Kidney glomerular epithelial cell (primary cell): ENCODE data around the gene NDC1.

ENCODE experiments used
- DNase-seq: peaks from one replicate; lab custom pipeline; 2025; lab: John Stamatoyannopoulos, UW

The NDC1 gene

DNA sequence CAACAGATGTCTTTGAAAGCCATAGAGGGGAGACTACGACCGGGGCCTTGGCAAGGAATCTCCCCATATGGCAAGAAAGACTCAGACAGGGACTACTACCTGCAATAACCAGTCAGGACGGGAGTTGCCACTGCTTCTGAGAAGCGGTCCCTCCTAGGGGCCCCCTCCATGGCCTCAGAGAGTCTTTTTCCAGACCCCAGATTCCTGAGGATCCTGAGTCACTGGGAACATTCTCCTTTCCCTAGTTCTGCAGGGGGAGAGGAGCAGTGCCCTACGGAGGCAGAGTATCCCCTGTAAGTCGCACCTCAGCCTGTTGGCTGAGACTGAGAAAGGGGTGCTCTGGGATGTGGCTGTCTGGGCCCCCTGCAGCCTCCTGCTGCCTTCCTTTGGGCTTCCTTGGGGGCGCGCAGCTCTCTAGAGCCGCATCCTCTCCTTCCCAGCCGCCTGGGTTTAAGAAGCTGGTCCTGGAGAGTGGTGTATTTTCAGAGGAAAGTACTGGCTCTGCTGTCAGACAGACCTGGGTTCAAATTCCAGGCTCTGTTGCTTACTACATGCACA is 107.0 kb downstream of the NDC1 start:
- no peak for DNase-seq

DNA sequence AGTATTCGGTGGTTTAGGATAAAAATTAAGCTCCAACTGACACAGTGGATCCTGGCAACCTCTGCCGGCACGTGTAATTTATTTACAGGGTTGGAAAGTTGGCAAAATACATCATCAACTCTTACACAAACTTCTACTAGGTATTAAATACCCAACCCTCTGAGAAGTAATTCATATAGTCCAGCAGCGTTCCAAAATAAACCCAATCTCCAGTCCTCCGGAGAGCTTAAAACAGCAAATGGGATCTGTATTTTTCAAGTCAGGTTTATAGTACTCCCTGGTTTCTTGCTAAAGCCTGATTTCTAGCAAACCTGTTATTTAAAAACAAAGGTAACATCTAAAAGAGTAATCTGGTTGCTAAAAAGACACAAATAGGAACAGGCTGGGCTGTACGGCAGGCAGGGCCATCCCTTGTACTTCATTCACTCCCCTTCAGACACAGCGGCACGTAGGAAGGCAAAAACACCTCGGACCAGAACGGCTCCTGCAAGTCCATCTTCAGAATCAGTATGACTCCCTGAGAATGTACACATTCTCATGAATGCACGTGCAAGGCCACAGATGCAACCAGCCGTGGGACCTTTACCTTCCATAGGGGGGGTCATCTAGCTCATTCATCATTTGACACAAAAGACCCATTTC is 107.8 kb downstream of the NDC1 start:
- no peak for DNase-seq

DNA sequence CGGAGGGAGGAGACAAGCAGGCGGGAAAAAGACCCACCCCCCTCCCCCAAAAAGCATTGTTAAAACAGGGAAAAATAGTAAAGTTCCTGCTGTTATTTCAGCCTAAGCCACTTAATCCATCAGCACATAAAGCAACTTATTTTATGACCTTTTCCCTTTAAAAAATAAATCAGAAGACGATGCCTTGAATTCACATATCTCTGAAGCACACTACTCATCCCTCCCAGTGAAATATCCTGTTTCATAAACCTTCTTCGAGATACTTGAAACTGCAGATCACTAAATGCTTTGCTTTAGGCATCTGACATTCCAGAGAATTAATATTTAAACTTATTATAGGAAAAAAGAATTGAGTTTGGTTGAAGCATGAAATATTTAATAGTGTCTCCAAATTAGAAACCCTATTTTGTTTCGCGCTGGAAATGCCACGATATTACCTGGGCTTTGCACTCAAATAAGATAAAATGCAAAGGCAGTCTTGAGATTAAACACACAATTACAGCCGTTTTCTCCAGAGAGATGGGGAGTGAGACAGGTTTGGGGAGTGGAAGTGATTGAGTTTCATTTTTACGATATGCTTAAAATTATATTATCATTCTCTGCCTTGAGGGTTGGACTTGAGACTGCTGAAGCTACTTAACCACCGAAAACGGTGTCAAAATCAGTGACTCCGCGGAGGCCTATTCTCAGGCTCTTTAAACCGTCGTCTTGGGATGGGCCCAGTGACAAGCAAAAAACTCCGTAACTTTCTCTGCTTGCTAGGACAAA is 108.5 kb downstream of the NDC1 start:
- DNase-seq, result no peak

DNA sequence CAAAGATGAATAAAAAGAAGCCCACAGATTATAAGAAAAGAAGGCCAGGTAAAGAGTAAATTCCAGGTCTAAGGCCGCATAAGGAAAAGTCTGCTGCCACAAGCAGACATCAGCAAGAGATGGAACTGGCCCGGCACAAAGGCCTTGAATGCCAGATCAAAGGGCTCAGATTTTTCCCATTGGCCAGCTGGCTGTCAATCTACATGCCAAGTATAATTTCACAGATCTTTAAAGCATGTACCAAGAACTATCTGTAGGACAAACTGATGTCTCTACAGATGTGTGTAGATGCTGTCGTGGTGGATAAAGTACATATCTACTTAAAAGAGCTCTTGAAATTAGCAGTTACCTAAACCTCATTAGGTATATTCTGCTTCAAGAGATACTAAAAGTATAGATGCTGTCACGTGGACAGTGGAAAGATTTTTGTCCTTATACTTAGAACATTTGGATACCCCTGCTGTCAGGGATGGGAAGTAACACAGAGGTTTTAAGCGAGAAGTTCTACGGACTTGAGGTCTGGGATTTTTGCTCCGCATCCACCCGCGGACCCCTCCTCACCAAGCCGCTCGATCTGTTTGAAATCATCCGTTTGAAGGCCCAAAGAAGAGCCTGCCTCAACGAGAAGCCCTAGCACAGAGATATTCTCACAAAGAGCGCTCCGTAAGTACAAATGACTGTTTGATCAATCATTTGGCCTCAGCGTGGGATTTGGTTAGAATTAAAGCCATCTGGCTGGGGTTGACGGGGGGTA is 109.2 kb downstream of the NDC1 start:
- DNase-seq, result no peak

DNA sequence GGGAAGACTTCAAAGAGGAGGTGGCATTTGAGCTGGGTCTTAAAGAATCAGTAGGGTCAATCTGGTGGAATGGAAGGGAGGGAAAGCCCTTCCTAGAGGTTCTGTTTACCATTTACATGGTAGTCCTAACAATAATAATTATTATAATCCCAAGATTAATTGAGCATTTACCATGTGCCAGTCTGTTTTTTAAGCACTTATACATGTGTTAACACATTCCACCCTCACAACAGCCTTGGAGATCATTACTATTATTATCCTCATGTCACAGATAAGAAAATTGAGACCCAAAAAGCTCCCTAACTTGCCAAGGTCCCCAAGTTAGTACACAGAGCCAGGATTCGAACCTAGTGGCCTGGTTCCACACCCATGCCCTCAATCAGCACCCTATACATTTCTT is 109.9 kb downstream of the NDC1 start:
- no peak for DNase-seq

DNA sequence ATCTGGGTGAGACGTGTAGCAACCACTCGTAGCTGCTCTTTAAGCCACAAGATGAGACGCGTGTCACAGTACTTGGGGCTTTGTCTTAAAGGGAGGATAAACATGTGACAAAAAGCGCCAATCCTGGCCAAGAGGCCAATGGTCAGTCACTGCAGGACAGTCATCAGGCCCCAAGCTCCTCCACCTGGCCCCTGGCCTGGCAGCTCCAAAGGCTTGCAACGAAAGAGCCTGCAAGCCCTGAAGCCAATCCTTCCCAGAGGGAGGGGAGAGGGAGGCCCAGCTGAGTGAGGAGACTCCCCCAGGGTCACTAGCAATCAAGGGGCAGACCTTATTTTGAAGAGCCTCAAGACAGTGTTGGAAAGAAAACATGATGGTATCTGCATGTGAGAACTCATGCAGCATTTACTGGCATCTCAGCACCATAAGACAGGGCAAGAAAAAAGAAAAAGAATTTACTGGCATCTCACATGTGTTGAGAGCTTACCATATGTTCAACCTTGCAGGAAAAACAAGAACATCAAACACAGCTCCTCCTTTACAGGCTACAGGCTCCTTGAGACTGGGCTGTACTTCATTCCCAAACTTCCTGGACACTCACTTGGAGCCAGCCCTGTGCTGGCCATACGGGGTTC is 110.5 kb downstream of the NDC1 start:
- no peak for DNase-seq

DNA sequence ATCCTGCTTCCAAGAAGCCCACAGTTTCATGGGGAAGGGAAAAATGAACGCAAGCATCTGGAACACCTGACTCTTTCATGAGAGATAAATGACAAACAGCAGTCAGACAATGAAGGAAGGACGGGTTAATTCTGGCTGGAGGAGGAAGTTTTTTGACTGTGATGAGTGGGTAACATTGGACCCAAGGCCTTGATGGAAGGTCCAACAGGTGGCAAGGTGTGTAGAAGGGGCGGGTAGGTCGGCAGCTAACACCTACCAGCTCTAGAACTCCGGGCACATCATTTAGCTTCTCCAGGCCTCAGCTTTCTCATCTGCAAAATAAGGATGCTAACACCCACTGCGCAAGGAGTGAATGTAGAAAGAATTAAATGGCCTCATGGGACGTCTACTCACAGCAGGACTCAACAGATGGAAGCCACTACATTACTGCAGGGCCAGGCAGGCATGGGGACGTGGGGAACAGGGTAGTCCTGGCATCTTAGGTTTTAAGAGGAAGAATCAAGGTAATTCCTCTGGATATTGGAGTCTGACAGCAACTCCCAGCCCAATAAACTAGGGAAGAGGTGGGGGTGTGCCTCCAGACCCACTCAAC is 112.0 kb downstream of the NDC1 start:
- DNase-seq, result no peak

DNA sequence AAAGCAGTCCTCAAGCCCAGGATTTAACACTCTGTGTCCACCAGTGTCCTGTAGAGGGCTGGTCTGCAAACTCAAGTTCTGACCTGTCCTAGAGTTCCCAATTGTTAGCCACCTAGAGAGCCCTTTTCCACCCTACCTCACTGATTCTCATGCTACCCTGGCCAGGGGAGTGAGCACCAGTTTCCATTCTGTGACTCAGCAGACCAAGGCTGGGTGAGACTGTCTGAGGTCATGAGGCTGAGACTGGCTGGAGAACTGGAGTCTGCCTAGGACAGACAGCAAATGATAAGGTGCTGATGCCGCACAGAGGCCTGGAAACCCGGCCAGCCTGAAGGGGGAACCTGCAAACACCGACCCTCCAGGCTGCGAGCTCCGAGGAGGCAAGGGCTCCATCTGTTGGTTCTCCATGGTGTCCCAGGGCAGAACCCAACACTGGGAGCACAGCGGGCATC is 112.8 kb downstream of the NDC1 start:
- DNase-seq, result no peak

DNA sequence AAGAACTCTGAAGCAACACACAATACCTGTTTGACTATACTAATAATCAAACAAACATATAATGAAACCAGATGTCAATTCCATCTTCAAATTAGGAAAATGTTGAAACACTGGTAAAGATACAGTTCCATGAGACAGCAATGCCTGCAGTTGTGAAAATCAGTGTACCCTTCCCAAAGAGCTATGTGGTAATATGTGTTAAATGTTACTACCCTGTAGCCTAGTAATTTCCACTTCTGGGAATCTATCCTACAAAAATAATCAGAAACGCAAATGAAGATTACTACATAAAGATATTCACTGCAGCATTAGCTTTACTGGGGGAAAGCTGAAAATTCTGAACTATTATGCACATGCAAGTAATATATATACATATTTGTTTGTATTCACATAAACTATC is 116.1 kb downstream of the NDC1 start:
- no peak for DNase-seq

DNA sequence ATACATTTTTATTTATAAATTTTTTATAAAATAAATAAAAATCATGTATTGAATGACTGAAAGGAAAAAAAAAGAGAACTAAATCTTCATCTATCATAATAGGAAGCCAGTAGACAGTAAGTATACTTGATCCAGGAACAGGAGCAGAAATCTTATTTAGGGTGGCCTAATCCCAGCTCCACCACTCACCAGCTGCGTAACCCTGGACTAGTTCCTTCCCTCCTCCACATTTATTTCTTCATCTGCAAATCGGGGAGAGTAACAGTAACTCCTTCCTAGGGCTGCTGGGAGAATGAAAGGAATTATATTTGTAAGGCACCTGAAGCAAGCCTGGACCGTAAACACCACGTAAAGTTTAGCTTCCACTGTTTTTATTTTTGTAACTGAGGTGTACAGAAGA is 117.0 kb downstream of the NDC1 start:
- DNase-seq, result no peak

DNA sequence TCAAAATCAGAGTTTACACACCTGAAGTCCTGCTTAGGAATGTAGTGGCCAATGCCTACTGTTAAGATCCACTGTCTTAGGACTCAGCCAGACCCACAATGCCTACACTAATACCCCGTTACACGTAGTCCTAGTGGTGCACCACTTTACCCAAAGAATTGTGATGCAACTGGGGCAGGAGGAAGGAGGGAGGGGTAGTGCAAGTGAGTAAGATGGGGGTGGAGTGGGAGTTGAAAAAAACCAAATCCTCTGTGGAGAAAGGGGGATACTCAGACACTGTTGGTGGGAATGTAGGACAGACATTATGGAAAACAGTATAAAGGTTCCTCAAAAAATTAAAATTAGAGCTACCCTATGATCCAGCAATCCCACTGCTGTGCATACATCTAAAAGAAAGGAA is 118.6 kb downstream of the NDC1 start:
- no peak for DNase-seq

DNA sequence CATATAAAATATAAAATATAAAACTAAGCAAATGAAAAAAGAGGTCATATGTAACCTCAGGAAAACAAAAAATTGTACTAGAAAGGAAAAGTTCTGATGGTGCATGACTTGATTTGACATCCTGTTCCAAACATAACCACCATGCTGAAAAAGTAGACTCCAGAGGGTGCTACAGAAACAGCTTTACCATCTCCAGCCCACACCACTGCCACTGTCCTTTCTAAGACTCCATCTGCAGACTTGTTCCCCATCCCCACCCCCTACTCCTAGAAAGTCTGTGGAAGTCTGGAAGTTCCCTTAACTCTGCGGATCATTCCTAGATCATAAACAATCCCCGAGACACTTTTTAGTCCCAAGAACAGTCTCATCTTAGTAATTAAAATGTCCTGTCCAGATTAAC is 119.7 kb downstream of the NDC1 start:
- no peak for DNase-seq

DNA sequence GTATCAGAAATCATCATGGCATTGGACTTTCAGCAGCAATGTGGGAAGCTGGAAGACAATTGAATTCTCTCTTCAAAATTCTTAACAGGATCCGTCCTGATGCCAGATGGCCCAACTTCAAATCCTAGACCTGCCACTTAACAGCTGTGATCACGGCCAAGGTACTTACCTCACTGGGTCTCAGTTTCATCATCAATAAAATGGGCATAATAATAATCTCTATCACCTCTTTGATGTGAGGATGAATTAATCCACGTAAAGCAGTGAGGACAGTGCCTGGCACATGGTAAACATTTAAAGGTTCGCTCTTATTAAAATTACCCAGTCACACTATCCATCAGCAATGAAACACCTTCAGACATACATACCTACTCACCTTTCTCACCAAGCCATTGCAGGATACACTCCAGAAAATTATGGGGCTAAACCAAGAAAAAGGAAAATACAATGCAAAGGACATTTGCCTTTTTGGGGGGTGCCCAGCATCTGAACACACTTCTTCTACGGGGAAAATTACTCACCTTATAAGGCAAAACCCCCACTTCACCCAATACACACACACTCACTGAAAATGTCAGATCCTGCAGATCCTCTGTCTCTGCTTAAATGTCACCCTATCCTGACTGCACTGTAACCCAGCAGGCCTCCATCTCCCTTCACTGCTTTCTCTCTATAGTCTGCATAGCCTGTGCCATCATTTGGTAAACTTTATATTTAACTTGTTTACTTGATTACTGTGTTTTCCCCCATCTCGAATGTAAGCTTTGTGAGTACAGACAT is 120.9 kb downstream of the NDC1 start:
- no peak for DNase-seq

DNA sequence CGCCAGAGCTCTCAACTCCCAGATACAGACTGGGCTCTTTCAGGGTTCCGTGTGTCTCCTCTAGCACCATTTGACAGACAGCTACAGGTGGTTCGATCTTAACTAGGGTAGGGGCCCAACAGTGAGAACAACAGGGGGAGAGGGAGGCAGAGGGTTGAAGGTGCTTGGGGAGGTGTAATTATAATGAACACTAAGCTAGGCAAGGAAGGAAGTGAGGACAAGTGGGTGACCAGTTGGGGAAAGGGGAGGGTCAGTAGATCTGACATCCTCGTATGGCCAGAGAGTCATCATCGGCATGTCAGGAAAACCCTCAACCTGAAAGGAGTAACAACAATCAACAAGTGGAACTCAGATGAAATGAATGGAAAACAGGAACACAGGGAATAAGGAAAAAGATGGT is 121.9 kb downstream of the NDC1 start:
- no peak for DNase-seq

DNA sequence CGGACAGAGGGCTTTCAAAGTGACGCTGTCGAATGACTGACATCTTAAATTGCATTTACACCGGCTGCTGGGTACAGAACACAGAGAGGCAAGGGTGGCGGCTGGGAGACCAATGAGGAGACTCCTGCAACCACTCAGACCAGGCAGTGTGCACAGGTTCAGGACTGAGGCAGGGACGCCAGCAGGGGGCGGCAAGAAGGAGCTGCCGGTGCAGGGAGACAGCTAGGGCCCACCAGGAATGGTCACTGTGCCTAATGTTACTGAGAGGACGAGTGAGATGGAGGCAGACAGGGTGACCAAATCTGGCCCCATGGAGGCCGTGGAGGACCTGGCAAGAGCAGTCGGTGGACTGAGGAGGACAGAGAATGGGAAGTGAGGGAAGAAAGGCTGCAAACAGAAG is 122.6 kb downstream of the NDC1 start:
- DNase-seq, result no peak
